IMR-90 (cell line): ENCODE data around the gene ADGRG2. TPM values are rescaled to one million over a fixed set of nuclear protein-coding genes. Genes with fewer than 3 reads are reported as not detected.
A peak's percentile ranks its signal among the peaks of the same experiment; 100 is the strongest.

Experiments used
- ATAC-seq: fragments of 200-7000 bp; cut with Tn5 transposase; 2 replicates; pipeline ENCODE4 v1.9.1; 2020; ENCODE audit warnings: low read depth, mild to moderate bottlenecking, moderate library complexity
- BruUV-seq: library from RNA; stranded (reverse); fragments of 400-500 nt; replicated peaks from 2 replicates; lab custom pipeline; 2021; lab: Mats Ljungman, UMichigan
- CTCF ChIA-PET: fragments of 300-600 bp; formaldehyde crosslinking; extraction: SDS; loops from one replicate; lab custom pipeline; 2021; ENCODE audit warnings: antibody characterized with exemption; lab: Yijun Ruan, JAX
- POLR2A ChIA-PET: fragments of 300-600 bp; sonication (Branson Sonifier 250); formaldehyde crosslinking; loops from one replicate; lab custom pipeline; 2022; ENCODE audit warnings: antibody characterized with exemption; ENCODE audit not compliant: unreplicated experiment; lab: Charles Lee
- DNase-seq: peaks from one replicate; pipeline ENCODE4 v3.0.0; 2013
- H2AFZ ChIP-seq: replicated peaks from 2 replicates; pipeline ENCODE3; 2013; ENCODE audit warnings: low read length, mild to moderate bottlenecking; ENCODE audit not compliant: poor library complexity
- H2AK5ac ChIP-seq: 2 replicates; pipeline ENCODE4 v1.6.1; 2013; ENCODE audit warnings: low read depth, low read length, inconsistent platforms
- H2AK9ac ChIP-seq: replicated peaks from 2 replicates; pipeline ENCODE3; 2013; ENCODE audit warnings: mild to moderate bottlenecking, low read depth, low read length, moderate library complexity; ENCODE audit not compliant: poor library complexity
- H2BK120ac ChIP-seq: 2 replicates; pipeline ENCODE4 v1.6.1; 2013; ENCODE audit warnings: low read depth, low read length, inconsistent platforms
- H2BK15ac ChIP-seq: 3 replicates; pipeline ENCODE4 v1.6.1; 2013; ENCODE audit warnings: low read depth, low read length, inconsistent platforms
- H2BK20ac ChIP-seq: 2 replicates; pipeline ENCODE4 v1.6.1; 2013; ENCODE audit warnings: low read depth, mild to moderate bottlenecking, inconsistent platforms, low read length, moderate library complexity
- H2BK5ac ChIP-seq: 2 replicates; pipeline ENCODE4 v1.6.1; 2013; ENCODE audit warnings: mild to moderate bottlenecking, low read depth, low read length, inconsistent platforms; ENCODE audit not compliant: poor library complexity, severe bottlenecking
- H3K14ac ChIP-seq: replicated peaks from 2 replicates; pipeline ENCODE4 v1.6.1; 2013; ENCODE audit warnings: low read depth, low read length, inconsistent platforms
- H3K18ac ChIP-seq: 2 replicates; pipeline ENCODE4 v1.6.1; 2013; ENCODE audit warnings: low read depth, low read length, control low read depth
- H3K23ac ChIP-seq: 2 replicates; pipeline ENCODE4 v1.6.1; 2013; ENCODE audit warnings: low read depth, low read length, inconsistent platforms
- H3K27ac ChIP-seq: 2 replicates; pipeline ENCODE4 v1.5.1; 2013; ENCODE audit warnings: mild to moderate bottlenecking, control low read depth, low read length; ENCODE audit not compliant: insufficient read depth
- H3K27me3 ChIP-seq: 2 replicates; pipeline ENCODE4 v1.6.1; 2013; ENCODE audit warnings: low read length; ENCODE audit not compliant: control insufficient read depth, insufficient read depth
- H3K36me3 ChIP-seq: 2 replicates; pipeline ENCODE4 v1.6.1; 2013; ENCODE audit warnings: low read length, mixed read lengths; ENCODE audit not compliant: control insufficient read depth, insufficient read depth
- H3K4ac ChIP-seq: 2 replicates; pipeline ENCODE4 v1.6.1; 2013; ENCODE audit warnings: low read depth, low read length, inconsistent platforms
- H3K4me1 ChIP-seq: 2 replicates; pipeline ENCODE4 v1.6.1; 2013; ENCODE audit warnings: low read length, mixed read lengths; ENCODE audit not compliant: control insufficient read depth, insufficient read depth
- H3K4me2 ChIP-seq: 2 replicates; pipeline ENCODE4 v1.6.1; 2013; ENCODE audit warnings: low read depth, mild to moderate bottlenecking, control low read depth, low read length, moderate library complexity
- H3K4me3 ChIP-seq: 2 replicates; pipeline ENCODE4 v1.5.1; 2013; ENCODE audit warnings: low read depth, mild to moderate bottlenecking, control low read depth, low read length, moderate library complexity; ENCODE audit not compliant: insufficient read depth
- H3K56ac ChIP-seq: 2 replicates; pipeline ENCODE4 v1.6.1; 2013; ENCODE audit warnings: low read length, inconsistent platforms; ENCODE audit not compliant: insufficient read depth; ENCODE audit errors: extremely low read depth
- H3K79me1 ChIP-seq, 2 experiments: 2 replicates each; pipeline ENCODE4 v1.6.1; 2013; ENCODE audit warnings: low read length in 2 of 2, inconsistent platforms in 1 of 2, low read depth in 1 of 2
- H3K9ac ChIP-seq: 2 replicates; pipeline ENCODE4 v1.6.1; 2013; ENCODE audit warnings: low read depth, low read length, control low read depth
- H3K9me1 ChIP-seq: 2 replicates; pipeline ENCODE4 v1.6.1; 2013; ENCODE audit warnings: low read length, inconsistent platforms; ENCODE audit not compliant: insufficient read depth
- H3K9me3 ChIP-seq: 2 replicates; pipeline ENCODE4 v1.6.1; 2013; ENCODE audit warnings: low read length; ENCODE audit not compliant: control insufficient read depth, insufficient read depth
- H4K20me1 ChIP-seq: 2 replicates; pipeline ENCODE4 v1.6.1; 2013; ENCODE audit warnings: low read length, inconsistent platforms; ENCODE audit not compliant: insufficient read depth
- H4K5ac ChIP-seq: 2 replicates; pipeline ENCODE4 v1.6.1; 2013; ENCODE audit warnings: mild to moderate bottlenecking, low read depth, low read length, control low read depth
- H4K8ac ChIP-seq, 2 experiments: 2 replicates each; pipeline ENCODE4 v1.6.1; 2013; ENCODE audit warnings: low read depth in 2 of 2, low read length in 2 of 2, control low read depth in 1 of 2, inconsistent platforms in 1 of 2
- H4K91ac ChIP-seq: 2 replicates; pipeline ENCODE4 v1.6.1; 2013; ENCODE audit warnings: low read depth, low read length, inconsistent platforms; ENCODE audit not compliant: insufficient read depth
- BHLHE40 ChIP-seq: fragments of 150-350 bp; IDR thresholded peaks from 2 replicates; pipeline ENCODE4 v1.6.1; 2016; ENCODE audit warnings: mild to moderate bottlenecking, low read depth, low read length
- CEBPB ChIP-seq: IDR thresholded peaks from 2 replicates; pipeline ENCODE4 v1.6.1; 2012; ENCODE audit warnings: low read depth, low read length, improper control_type of control experiment
- CHD1 ChIP-seq: IDR thresholded peaks from 2 replicates; pipeline ENCODE4 v1.6.1; 2012; ENCODE audit warnings: low read depth, low read length, improper control_type of control experiment
- FOS ChIP-seq: fragments of 150-350 bp; IDR thresholded peaks from 2 replicates; pipeline ENCODE4 v1.6.1; 2016; ENCODE audit warnings: low read depth, low read length
- MAFK ChIP-seq: IDR thresholded peaks from 2 replicates; pipeline ENCODE4 v1.6.1; 2012; ENCODE audit warnings: low read depth, low read length, improper control_type of control experiment
- MAZ ChIP-seq: IDR thresholded peaks from 2 replicates; pipeline ENCODE4 v1.6.1; 2012; ENCODE audit warnings: low read depth, mild to moderate bottlenecking, low read length, improper control_type of control experiment, moderate library complexity, borderline replicate concordance
- MXI1 ChIP-seq: IDR thresholded peaks from 2 replicates; pipeline ENCODE4 v1.6.1; 2012; ENCODE audit warnings: low read depth, mild to moderate bottlenecking, low read length, moderate library complexity, borderline replicate concordance
- NFE2L2 ChIP-seq: fragments of 150-350 bp; IDR thresholded peaks from 2 replicates; pipeline ENCODE4 v1.6.1; 2016; ENCODE audit warnings: low read depth, mild to moderate bottlenecking, low read length
- POLR2A ChIP-seq: IDR thresholded peaks from 2 replicates; pipeline ENCODE4 v1.6.1; 2012; ENCODE audit warnings: mild to moderate bottlenecking, low read depth, low read length
- RAD21 ChIP-seq: IDR thresholded peaks from 2 replicates; pipeline ENCODE4 v1.6.1; 2012; ENCODE audit warnings: low read length, improper control_type of control experiment
- RCOR1 ChIP-seq: IDR thresholded peaks from 2 replicates; pipeline ENCODE4 v1.6.1; 2012; ENCODE audit warnings: mild to moderate bottlenecking, low read length, improper control_type of control experiment; ENCODE audit not compliant: insufficient replicate concordance
- RFX5 ChIP-seq: IDR thresholded peaks from 2 replicates; pipeline ENCODE4 v1.8.0; 2012; ENCODE audit warnings: low read depth, mild to moderate bottlenecking, low read length, moderate library complexity
- SMC3 ChIP-seq: fragments of 150-350 bp; IDR thresholded peaks from 2 replicates; pipeline ENCODE4 v1.6.1; 2016; ENCODE audit warnings: low read depth, mild to moderate bottlenecking, antibody characterized with exemption, low read length, moderate library complexity
- WGBS, 2 experiments: methylation state at CpG; one replicate each; pipeline versions ENCODE4 v1.1.5 to v1.1.7; 2013; ENCODE audit warnings: missing lambda C conversion rate in 2 of 2; ENCODE audit not compliant: insufficient read length in 1 of 2; ENCODE audit errors: extremely low coverage in 2 of 2; 5-methylcytosine and 5-hydroxymethylcytosine counted together
- dilution Hi-C: fragments of 300-500 bp; cut with HindIII; formaldehyde crosslinking; loops from one replicate; pipeline ENCODE4 v1.14.3; 2018; ENCODE audit warnings: low sequenced_read_pairs; ENCODE audit not compliant: unreplicated experiment
- in situ Hi-C: fragments of 300-500 bp; cut with MboI; formaldehyde crosslinking; loops from 3 replicates; pipeline ENCODE4 v1.14.3; 2019; ENCODE audit warnings: low sequenced_read_pairs, inconsistent platforms, mixed read lengths
- intact Hi-C: fragments of 100-400 bp; cut with micrococcal nuclease; formaldehyde crosslinking; loops from 2 replicates; pipeline ENCODE4 v1.10.0; 2022
- polyA plus RNA-seq, 3 experiments: library from polyadenylated mRNA; depleted of rRNA; stranded (reverse); fragments of >200 nt; gene quantifications; 2 replicates each; pipeline ENCODE4 v1.2.3, GENCODE V29; 2012; ENCODE audit warnings: low replicate concordance in 1 of 3
- total RNA-seq: library from RNA; depleted of rRNA; stranded (reverse); fragments of >200 nt; gene quantifications from 2 replicates; pipeline ENCODE4 v1.2.3, GENCODE V29; 2012
- TF ChIP-seq, protein P1 (sequence below): fragments of 150-350 bp; IDR thresholded peaks from 2 replicates; pipeline ENCODE4 v1.6.1; 2016; ENCODE audit warnings: low read depth, mild to moderate bottlenecking, low read length, moderate library complexity, borderline replicate concordance
- TF ChIP-seq, protein P2 (sequence below): fragments of 150-350 bp; IDR thresholded peaks from 2 replicates; pipeline ENCODE4 v1.6.1; 2017; ENCODE audit warnings: mild to moderate bottlenecking, antibody characterized with exemption, low read length, low read depth
- TF ChIP-seq, protein P3 (sequence below): conservative IDR thresholded peaks from 2 replicates; pipeline ENCODE4 v1.5.1; 2012; ENCODE audit warnings: mild to moderate bottlenecking, low read depth, low read length, improper control_type of control experiment

The ADGRG2 gene
- total and polyA plus RNA-seq, 2 of the 4 experiments (the other 2 are of a cell fraction) = under 0.01 to 0.07 TPM

GRCh38 chrX:19121466-19121865 is 802 bp downstream of the ADGRG2 start:
- H4K91ac ChIP-seq = no peak overlapping the region
- dilution Hi-C loops = no loop called here
- H3K56ac ChIP-seq = no peak overlapping the region

More at GRCh38 chrX:19121466-19121865, 802 bp downstream of the ADGRG2 start:
- H3K36me3 ChIP-seq = no peaks in the 10 kb centered on the region
- no peak overlapping the region for H3K9ac ChIP-seq
- in situ Hi-C loops = no loop called here
- CTCF ChIA-PET = interaction anchor here (0.7 kb wide), 1 partner anchor 75 kb away, joined by 3 read pairs; no protein-coding TSS in a partner anchor
- no peaks in the 10 kb centered on the region; the same call in 1 of the 2 replicates for H3K9me3 ChIP-seq
- no peak overlapping the region for H2AK9ac ChIP-seq
- intact Hi-C loops = no loop called here
- BruUV-seq = no TSS peak
- ATAC-seq (no peak), DNase-seq (no peak)
- no peak overlapping the region for H2BK5ac ChIP-seq
- no peak overlapping the region for H3K27ac ChIP-seq
- H2AFZ ChIP-seq = peak overlapping the region; percentile 36
- H3K9me1 ChIP-seq = no peaks in the 10 kb centered on the region
- no peak overlapping the region for H4K5ac ChIP-seq
- H3K27me3 ChIP-seq = peaks cover 25% of the 10 kb centered on the region
- POLR2A ChIA-PET = no interaction called here
- H2BK15ac ChIP-seq = no peak overlapping the region
- no peaks in the 10 kb centered on the region for H4K20me1 ChIP-seq
- H3K4me1 ChIP-seq = no peaks in the 10 kb centered on the region
- WGBS, 2 experiments = 26% methylated on average over 11 of the region's 18 CpGs; no CpG with 5 or more reads in 1 of the 2 experiments
- H3K14ac ChIP-seq = no peak overlapping the region
- no peak overlapping the region for H3K4ac ChIP-seq
- no peaks in the 10 kb centered on the region for H3K79me1 ChIP-seq
- H4K8ac ChIP-seq = no peak overlapping the region
- H2BK20ac ChIP-seq = no peak overlapping the region
- H3K18ac ChIP-seq = no peak overlapping the region
- H2BK120ac ChIP-seq = no peak overlapping the region
- H3K4me3 ChIP-seq = no peak overlapping the region
- no peak overlapping the region; the same call in 1 of the 2 replicates for H3K4me2 ChIP-seq
- no peak overlapping the region for H3K23ac ChIP-seq
- TF ChIP-seq CEBPB = no peak
- TF ChIP-seq NFE2L2 = no peak
- no peak for TF ChIP-seq MAZ
- TF ChIP-seq, protein P1, sequence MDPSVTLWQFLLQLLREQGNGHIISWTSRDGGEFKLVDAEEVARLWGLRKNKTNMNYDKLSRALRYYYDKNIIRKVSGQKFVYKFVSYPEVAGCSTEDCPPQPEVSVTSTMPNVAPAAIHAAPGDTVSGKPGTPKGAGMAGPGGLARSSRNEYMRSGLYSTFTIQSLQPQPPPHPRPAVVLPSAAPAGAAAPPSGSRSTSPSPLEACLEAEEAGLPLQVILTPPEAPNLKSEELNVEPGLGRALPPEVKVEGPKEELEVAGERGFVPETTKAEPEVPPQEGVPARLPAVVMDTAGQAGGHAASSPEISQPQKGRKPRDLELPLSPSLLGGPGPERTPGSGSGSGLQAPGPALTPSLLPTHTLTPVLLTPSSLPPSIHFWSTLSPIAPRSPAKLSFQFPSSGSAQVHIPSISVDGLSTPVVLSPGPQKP = no peak
- TF ChIP-seq RFX5 = no peak
- no peak for TF ChIP-seq RAD21
- TF ChIP-seq MAFK = no peak
- TF ChIP-seq RCOR1 = no peak
- TF ChIP-seq, protein P2, sequence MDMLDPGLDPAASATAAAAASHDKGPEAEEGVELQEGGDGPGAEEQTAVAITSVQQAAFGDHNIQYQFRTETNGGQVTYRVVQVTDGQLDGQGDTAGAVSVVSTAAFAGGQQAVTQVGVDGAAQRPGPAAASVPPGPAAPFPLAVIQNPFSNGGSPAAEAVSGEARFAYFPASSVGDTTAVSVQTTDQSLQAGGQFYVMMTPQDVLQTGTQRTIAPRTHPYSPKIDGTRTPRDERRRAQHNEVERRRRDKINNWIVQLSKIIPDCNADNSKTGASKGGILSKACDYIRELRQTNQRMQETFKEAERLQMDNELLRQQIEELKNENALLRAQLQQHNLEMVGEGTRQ = no peak
- TF ChIP-seq CHD1 = no peak
- no peak for TF ChIP-seq SMC3
- TF ChIP-seq POLR2A = no peak
- no peak for TF ChIP-seq MXI1
- no peak for TF ChIP-seq BHLHE40
- no peak for TF ChIP-seq FOS
- TF ChIP-seq, protein P3, sequence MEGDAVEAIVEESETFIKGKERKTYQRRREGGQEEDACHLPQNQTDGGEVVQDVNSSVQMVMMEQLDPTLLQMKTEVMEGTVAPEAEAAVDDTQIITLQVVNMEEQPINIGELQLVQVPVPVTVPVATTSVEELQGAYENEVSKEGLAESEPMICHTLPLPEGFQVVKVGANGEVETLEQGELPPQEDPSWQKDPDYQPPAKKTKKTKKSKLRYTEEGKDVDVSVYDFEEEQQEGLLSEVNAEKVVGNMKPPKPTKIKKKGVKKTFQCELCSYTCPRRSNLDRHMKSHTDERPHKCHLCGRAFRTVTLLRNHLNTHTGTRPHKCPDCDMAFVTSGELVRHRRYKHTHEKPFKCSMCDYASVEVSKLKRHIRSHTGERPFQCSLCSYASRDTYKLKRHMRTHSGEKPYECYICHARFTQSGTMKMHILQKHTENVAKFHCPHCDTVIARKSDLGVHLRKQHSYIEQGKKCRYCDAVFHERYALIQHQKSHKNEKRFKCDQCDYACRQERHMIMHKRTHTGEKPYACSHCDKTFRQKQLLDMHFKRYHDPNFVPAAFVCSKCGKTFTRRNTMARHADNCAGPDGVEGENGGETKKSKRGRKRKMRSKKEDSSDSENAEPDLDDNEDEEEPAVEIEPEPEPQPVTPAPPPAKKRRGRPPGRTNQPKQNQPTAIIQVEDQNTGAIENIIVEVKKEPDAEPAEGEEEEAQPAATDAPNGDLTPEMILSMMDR = no peak
- no peak overlapping the region for H2AK5ac ChIP-seq
